EH (cell line): ENCODE results near the gene PTAFR.

Source experiments
- DNase-seq: peaks from one replicate; pipeline ENCODE4 v3.0.0-alpha.2; 2015; ENCODE audit warnings: low read depth

Gene PTAFR, protein sequence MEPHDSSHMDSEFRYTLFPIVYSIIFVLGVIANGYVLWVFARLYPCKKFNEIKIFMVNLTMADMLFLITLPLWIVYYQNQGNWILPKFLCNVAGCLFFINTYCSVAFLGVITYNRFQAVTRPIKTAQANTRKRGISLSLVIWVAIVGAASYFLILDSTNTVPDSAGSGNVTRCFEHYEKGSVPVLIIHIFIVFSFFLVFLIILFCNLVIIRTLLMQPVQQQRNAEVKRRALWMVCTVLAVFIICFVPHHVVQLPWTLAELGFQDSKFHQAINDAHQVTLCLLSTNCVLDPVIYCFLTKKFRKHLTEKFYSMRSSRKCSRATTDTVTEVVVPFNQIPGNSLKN

DNA sequence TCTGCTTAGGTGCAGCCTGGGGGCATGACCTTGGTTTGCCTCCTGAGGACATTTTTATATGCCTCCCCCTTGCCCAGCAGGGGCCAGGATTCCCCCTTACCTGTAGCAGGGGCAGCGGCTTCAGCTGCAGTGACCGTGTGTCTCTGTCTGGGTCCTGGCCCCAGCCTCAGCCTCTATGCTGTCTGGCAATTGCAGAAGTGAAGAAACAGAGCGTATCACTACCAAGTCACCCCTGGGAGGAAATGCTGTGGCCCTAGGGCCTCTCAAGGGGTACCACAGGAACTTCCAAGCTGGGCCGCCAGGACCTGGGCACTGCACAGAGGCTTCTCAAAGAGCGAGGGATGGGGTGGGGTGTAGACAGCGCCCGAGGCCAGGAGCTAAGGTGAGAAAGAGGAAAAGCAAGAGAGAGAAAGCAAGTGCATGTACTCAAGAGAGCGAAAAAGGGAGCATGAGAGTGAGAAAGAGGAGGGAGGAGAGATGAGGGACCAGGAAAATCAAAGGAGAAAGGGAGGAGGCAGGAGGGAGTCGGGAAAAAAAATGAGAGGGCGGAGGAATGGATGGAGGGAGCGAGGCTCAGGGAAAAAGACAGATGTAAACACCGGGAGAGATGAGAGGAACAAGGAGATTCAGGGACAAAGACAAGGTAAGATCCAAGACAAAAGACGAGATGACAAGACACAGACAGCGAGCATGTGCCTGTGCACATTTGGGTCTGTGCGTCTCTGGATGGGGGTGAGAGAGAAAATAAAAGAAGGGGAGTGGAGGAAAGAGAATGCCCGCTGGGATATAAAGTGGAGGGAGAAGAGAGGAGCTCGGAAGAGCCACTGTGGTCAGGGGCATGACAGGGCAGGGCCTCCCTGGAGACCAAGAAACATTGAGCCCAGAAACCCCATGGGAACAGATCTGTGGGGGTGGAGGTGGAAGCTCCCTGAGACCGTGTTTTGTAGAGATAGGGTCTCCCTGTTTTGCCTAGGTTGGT is at the start of gene PTAFR:
TSS of gene PTAFR (minus strand) at position 199 of the 979 bp plus-strand sequence. CDS start 25,669 bp downstream, outside the sequence.
- no peak for DNase-seq

DNA sequence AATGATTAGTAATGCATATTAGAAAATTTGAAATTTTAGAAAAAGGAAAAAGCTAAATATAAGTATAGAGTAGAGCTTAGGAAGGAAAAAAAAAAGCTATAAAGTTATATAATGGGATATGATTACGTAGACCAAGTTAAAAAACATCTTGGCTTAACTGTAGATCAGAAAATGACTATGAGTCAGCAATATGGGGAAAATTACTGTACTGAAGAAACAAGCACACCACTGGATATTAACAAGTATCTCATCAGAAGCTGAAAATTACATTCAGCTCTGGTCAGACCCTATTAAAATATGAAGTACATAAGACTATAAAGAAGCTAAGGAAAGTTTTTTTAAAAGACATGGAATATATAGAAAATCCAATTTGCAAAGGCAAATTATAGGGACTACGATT is 36.8 kb upstream of the PTAFR start:
- DNase-seq, result no peak

DNA sequence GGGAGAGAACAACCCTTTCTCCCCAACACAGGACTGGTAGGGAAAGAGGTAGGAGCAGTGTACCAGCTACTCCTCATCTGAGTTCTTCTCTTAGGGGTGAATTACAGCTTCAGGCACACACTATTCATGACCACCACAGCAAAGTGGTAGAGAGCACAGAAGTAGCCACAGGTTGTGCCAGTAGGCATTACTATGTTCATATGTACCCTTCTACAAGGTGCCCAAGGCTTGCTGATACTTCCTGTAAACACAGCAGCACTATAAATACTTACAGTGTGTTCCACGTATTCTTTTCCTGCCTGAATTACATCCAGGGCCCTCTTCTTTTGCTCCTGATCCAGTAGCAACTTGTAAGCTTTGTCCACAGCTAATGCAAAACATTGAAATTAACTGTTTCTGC is 33.2 kb upstream of the PTAFR start:
- no peak for DNase-seq

DNA sequence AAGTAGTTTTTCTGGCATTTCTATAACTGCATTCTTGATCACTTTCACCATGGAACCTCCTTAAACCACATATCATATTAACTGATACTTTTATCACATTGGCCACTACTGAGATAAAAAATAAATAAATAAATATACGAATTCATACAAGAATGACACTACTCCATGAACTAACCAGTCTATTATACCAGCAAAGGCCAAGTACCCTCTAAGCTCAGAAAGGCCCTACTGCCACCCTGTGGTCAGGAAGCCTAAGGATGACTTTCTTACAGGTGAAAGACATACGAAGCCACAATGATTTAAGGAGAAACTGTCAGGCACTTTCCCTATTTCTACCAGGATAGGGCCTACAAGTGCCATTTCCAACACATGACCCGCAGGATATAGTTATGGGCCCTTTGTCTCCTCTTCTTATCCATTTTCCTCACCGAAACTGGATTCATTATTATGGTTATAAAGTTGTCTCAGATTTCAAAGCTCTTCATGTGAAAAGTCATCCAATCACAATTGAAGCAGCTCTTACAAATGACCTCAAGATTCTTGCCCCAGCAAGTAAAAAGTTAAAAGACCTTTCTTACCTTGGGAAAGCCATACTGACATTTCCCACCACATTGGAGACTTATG is 32.4 kb upstream of the PTAFR start:
- DNase-seq, result peak; percentile 77

DNA sequence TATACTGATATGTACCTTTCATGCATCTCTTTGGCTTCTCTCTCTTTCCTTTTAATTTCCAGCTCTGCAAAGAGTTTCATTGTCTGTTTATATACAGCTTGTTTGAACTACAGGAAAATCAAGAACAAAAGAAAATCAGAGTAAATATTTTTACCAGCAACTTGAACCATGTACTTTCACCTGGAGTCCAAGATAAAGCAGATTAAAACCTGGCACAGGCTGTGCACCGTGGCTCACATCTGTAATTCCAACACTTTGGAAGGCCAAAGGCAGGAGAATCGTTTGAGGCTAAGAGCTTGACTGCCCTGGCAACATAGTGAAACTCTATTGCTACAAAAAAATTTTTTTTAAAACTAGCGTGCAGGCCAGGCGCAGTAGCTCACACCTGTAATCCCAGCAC is 28.8 kb upstream of the PTAFR start:
- DNase-seq, result no peak

DNA sequence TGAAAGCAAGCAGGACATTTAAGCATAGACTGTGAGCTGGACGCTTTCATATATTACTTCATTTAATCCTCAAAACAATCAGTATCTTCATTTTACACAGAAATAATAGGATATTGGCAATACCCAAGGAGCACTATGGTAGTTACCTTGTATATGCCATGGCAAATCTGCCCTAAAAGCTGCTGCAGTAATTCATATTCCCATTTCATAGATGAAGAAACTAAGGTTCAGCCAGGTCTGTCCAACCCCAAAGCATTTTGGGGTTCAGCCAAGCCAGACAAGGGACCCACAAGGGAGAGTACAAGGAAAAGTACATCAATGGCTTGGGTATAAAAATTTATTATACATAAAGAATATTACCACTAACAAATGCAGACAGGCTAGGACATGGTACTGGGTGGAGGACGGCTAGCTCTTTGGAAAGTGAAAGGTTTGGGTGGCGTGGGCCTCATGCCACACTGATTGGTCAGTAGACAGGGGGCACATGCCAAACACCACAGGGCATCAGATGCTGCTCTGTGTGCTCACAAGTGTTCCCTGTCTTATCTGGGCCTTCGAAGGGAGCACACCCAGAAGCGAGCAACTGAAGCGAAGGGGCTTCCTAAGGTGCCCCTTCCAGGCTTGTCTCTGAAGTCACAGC is 23.9 kb upstream of the PTAFR start:
- DNase-seq, result no peak

DNA sequence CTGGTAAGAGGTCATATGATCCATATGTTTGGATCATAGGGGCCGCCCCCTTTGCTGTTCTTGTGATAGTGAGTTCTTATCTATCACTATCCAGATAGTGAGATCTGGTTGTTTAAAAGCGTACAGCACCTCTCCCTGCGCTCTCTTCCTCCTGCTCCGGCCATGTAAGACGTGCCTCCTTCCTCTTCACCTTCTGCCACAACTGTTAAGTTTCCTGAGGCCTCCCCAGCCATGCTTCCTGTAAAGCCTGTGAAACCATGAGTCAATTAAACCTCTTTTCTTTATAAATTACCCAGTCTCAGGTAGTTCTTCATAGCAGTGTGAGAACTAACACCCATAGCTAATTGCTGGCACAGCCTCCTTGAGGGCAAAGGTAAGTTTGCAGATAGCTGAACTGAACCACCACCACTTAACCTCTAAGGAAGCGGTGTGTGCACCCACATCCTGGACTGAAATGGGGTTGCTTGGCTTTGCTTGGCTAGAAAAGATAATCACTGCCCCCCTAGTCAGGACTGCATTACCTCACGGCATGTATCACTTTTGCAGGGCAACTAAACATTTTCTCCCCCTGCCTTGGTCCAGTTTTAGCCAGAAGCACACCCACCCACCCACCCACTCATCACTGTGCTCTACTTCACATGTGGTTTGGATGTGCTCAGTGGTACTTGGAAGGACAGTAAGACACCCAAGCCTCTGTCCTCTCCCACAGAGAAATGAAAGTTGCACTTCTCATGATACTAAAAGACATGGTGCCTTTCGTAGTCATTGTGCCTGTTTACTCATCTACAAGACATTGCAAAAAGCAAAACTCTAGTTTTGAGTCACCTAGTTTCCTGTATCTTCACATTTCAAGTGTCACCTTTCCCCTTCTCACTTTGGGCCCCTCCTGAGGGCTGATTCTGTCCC is 23.1 kb upstream of the PTAFR start:
- DNase-seq, result no peak

DNA sequence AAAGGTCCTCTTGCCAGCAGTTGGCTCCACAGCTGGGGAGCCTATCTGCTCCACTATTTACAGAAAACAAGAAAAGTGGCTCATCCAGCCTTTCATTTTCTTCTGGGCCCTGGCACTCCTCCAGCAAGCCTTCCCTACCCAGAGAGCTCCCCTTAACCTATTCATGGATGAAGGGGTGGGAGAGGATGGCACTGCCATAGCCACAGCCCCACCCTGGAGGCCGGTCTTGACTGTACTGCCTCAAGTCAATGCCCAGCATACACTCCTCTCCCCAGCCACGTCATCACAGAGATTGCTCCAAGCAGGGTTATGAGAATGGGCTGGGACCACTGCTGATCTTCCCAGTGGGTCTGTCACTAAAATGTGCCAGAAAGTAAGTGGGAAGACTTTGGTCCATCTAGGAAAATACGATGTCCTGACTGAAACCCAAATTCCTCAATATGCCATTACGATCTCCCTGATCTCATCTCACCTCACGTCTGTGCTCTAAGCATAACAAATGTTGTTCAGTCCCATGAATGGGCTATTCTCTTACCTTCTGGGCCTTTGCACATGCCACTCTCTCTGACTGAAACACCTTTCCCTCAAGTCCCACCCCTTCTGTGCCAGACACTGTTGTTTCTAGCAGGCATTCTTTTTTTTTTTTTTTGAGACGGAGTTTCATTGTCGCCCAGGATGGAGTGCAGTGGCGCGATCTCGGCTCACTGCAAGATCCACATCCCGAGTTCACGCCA is 21.4 kb upstream of the PTAFR start:
- no peak for DNase-seq

DNA sequence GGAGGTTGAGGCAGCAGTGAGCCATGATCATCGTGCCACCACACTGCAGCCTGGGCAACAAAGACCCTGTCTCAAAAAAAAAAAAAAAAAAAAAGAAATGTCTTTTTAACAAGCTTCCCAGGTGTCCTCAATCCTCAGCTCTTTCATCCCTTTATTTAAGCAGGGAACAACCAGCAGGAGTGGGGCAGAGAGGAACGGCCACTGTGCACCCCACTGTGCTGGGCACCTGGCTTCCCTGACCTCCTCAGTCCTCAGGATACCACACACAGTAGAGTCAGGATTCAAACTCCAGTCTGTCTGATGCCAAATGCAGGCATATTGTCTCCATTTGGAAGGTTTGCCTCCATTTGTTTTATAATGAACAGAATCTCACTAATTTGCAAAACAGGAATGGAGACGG is 19.8 kb upstream of the PTAFR start:
- no peak for DNase-seq

DNA sequence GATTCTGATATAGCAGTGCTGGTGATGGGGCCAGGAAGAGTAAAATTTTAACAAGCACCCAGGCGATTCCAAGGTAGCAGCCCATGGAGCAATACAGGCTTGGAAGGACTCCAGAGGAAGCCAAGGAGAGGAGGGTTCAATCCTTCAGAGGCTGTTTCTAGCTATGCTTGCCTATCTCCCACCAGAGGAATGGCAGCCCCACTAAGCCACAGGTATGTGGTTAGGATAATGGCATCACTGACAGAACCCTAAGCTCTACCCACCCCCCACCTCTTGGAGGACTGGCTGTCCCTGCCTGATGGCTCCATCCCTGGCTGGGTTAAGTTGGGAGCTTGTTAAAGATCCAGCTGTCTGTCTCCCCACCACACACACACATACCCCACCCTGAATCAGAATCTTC is 19.3 kb upstream of the PTAFR start:
- DNase-seq, result no peak

DNA sequence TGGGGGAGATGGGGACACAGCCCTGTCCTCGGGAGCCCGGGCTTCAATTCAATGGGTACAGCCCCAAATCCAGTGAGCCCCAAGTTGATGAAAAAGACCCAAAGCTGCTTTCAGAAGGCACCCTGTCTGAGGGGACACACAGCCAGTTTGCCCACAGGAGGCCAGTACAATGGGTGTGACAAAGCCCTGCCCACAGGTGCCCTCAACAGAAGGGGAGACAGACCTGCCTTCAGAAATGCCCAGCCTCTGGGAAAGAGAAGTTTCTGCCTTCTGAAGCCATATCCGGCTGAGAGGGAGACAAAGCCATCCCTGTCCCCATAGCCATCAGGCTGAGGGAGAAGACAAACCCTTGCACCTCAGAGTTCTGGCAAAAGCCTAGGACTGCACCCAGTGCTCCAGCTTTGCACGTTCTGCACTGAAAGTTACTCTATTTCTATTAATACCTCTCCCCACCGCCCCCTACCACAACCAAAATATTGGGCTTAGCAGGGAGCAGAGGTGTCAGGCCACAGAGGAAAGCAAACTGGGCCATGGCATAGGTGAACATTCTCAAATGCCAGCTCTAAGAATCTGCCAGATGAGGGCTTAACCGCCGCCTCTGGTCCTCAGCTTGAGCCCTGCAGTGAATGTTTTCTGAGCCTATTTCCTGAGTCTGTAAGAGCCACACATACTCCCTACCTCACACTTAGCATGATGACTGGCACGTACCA is 18.0 kb upstream of the PTAFR start:
- no peak for DNase-seq

DNA sequence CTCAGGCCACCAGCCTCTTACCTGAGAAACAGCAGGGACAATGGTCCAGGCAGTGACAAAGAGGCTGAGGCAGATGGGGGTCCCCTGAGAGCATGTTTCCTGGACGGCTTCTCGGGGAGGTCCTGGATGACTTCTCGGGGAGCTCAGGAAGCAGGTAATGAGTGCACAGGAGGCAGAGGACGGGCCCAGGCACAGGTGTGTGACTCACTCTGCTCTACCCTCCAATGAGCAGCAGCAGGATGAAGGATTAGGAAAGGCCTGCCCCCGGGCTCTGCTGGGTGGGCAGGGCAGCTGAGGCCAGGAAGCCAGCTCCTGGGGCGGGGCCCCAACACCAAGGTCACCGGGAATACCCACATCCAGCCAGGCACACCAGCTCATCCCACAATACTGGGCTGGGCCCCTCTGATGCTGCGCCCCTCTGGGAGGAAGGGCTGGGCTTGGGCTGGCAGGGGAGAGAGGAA is 17.2 kb upstream of the PTAFR start:
- DNase-seq, result no peak

DNA sequence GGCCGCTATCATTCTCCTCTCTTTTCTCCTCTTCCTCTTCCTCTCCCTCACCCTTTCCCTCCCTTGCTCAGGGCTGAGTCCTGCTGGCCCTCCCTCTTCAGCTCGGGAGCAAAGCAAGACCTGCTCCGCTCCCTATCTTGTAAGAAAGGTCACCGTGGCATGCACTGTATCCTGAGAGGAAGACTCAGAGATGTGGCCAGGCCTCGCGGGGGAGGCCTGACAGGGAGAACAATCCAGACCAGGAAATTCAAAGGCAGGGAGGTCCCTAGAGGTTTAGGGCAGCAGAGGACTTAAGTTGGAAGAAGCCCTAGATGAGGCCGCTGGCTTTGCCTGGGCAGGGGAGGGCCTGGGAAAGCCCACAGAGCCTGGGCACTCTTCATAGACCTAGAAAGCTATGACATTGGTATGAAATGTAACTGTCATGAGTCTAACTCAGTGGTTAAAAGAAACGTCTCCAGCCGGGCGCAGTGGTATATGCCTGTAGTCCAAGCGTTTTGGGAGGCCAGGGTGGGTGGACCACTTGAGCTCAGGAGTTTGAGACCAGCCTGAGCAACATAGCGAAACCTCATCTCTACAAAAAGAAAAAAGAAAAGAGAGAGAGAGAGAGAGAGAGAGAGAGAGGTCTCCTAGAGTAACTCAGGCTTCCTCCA is 14.6 kb upstream of the PTAFR start:
- no peak for DNase-seq

DNA sequence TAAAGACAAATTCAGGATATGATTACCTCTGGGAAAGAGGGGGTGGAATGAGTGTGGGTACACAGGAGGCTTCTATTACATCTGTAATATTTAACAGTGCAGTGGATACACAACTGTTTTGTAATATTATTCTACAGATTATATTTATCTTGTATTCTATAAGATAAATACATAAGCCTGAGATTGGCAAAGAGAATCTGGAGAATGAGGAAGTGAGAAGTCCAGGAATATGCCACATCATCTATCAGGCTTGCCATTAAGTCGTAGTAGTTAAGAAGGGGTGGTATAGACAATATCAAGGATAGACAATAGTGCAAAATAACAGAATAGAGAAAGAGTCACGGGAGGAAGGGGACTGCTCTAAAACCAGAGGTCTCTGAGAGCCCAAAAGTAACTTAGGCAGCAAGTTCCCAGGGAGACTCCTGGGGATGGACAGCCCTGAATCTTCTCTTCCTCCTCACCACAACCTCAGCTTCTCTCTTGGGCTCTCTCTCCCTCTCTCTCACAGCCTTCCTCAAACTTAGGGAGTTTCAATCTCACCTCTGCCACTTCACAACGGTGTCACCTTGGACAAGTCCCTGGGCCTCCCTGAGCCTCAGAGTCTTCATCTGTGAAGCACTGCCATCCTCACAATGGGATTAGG is 14.0 kb upstream of the PTAFR start:
- peak; percentile 50 for DNase-seq

DNA sequence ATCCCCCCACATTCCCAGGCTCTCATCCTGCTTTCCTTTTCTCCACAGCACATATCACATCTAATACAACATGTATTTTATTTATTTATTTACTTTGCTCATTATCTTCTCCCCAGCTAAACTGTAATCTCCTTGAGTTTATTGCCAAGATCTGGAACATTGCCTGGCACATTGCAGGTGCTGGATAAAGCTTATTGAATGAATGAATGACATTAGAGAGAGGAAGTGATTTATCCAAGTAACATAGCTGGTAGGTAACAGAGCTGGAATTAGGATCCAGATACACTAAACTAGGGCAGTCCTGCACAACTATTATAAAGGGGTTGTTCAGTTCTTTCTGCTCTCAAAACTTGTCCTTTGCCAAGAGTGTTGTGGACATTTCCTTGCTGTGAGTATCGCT is 8.6 kb upstream of the PTAFR start:
- no peak for DNase-seq

DNA sequence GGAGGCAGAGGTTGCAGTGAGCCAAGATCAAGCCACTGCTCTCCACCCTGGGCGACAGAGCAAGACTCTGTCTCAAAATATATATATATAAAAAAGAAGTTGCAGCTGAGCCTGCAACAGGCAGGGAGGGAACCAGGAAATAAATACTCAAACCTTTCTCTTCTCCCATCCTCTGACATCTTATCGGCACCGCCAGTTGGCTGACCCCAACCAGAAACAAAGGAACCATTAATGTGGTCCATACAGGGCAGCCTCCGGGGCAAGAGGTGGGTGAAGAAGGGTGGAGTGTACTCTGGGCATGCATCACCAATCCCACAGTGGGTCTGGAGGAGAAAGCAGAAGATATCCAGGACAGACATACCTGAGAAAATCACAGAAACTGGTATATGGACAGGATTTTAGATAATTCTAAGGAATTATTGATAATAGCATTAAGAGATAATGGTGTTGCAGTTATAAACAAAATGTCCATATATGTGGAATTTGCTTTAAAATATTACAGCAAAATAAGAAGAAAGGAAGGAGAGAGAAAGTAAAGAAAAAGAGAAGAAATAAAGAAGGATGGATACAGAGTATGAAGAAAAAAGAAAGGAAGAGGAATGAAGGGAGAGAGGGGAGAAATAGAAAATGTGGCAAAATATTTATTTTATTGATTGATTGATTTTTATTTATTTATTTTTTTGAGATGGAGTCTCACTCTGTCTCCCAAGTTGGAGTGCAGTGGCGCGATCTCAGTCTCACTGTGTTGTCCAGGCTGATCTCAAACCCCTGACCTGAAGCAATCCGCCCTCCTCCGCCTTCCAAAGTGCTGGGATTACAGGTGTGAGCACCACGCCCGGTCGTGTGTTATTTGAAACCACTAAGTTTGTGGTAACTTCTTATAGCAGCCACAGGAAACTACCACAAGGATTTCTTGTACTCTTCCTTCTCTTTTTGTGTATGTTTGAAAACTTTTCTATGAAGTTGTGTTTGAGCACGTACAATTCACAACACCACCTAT is 4.1 kb upstream of the PTAFR start:
- no peak for DNase-seq
